H1 (cell line): Measurements from ENCODE around the gene CDC42EP5. TPM values are rescaled to one million over a fixed set of nuclear protein-coding genes. Genes with fewer than 3 reads are reported as not detected.
A peak's percentile ranks its signal among the peaks of the same experiment; 100 is the strongest.

Experiments used
- CTCF ChIA-PET: fragments of 300-600 bp; sonication (Branson Sonifier 250); formaldehyde crosslinking; loops from one replicate; lab custom pipeline; 2021; ENCODE audit not compliant: partially characterized antibody; lab: Charles Lee
- POLR2A ChIA-PET: fragments of 300-600 bp; sonication (Branson Sonifier 250); formaldehyde crosslinking; loops from one replicate; lab custom pipeline; 2021; ENCODE audit warnings: inconsistent platforms; ENCODE audit not compliant: partially characterized antibody; lab: Charles Lee
- DNase-seq, 2 experiments: peaks; one replicate each; pipeline versions ENCODE4 v3.0.0 to v3.0.0-alpha.2; 2010 to 2022; ENCODE audit warnings: low spot score in 2 of 2, low read depth in 1 of 2, mixed read lengths in 1 of 2
- FAIRE-seq: peaks from 2 replicates; lab custom pipeline; 2011; peaks lifted over from hg19 to GRCh38; lab: Jason Lieb, UNC
- H2AFZ ChIP-seq: 2 replicates; pipeline ENCODE4 v1.8.1; 2012; ENCODE audit warnings: low read length, inconsistent platforms
- H2AK5ac ChIP-seq: 2 replicates; pipeline ENCODE4 v1.6.1; 2013; ENCODE audit warnings: low read depth, low read length
- H2BK120ac ChIP-seq: replicated peaks from 2 replicates; pipeline ENCODE3; 2013; ENCODE audit warnings: low read depth, low read length, inconsistent platforms
- H2BK12ac ChIP-seq: 2 replicates; pipeline ENCODE4 v1.6.1; 2013; ENCODE audit warnings: low read depth, low read length
- H2BK15ac ChIP-seq: 2 replicates; pipeline ENCODE4 v1.6.1; 2013; ENCODE audit warnings: low read length
- H2BK20ac ChIP-seq: 2 replicates; pipeline ENCODE4 v1.6.1; 2013; ENCODE audit warnings: low read length
- H2BK5ac ChIP-seq: 2 replicates; pipeline ENCODE4 v1.6.1; 2013; ENCODE audit warnings: low read depth, low read length
- H3K14ac ChIP-seq: 2 replicates; pipeline ENCODE4 v1.6.1; 2013; ENCODE audit warnings: inconsistent platforms; ENCODE audit not compliant: insufficient read length
- H3K18ac ChIP-seq: 2 replicates; pipeline ENCODE4 v1.6.1; 2013; ENCODE audit warnings: low read length; ENCODE audit errors: extremely low read depth
- H3K23ac ChIP-seq: 2 replicates; pipeline ENCODE4 v1.6.1; 2013; ENCODE audit warnings: inconsistent platforms; ENCODE audit not compliant: insufficient read length
- H3K23me2 ChIP-seq: 2 replicates; pipeline ENCODE4 v1.6.1; 2013; ENCODE audit warnings: low read depth, low read length
- H3K27ac ChIP-seq: 2 replicates; pipeline ENCODE4 v1.6.1; 2011; ENCODE audit warnings: low read depth, low read length, inconsistent platforms
- H3K27me3 ChIP-seq, 4 experiments: replicated peaks in 1 of 4; 1 replicate in 1 of 4; 2 replicates in 3 of 4; pipeline versions ENCODE4 v1.6.1 to v1.8.1; 2011 to 2013; ENCODE audit warnings: low read length in 3 of 4, mild to moderate bottlenecking in 3 of 4, inconsistent platforms in 2 of 4, mixed read lengths in 2 of 4, moderate library complexity in 1 of 4; ENCODE audit not compliant: control insufficient read depth in 3 of 4, insufficient read depth in 3 of 4; ENCODE audit errors: extremely low read depth in 1 of 4
- H3K36me3 ChIP-seq, 4 experiments: 2 replicates each; pipeline versions ENCODE4 v1.6.1 to v1.8.1; 2011 to 2013; ENCODE audit warnings: mild to moderate bottlenecking in 4 of 4, low read length in 3 of 4, moderate library complexity in 2 of 4, control low read depth in 1 of 4, inconsistent platforms in 1 of 4; ENCODE audit not compliant: insufficient read depth in 4 of 4, control insufficient read depth in 2 of 4
- H3K4ac ChIP-seq: replicated peaks from 2 replicates; pipeline ENCODE3; 2013; ENCODE audit warnings: low read length, low read depth, mixed read lengths, inconsistent platforms; ENCODE audit not compliant: insufficient read length
- H3K4me1 ChIP-seq, 4 experiments: replicated peaks in 1 of 4; 1 replicate in 1 of 4; 2 replicates in 3 of 4; pipeline versions ENCODE4 v1.6.1 to v1.8.1; 2011 to 2013; ENCODE audit warnings: low read length in 3 of 4, inconsistent platforms in 2 of 4, mixed read lengths in 1 of 4; ENCODE audit not compliant: insufficient read depth in 4 of 4, control insufficient read depth in 3 of 4
- H3K4me2 ChIP-seq, 2 experiments: 2 replicates each; pipeline versions ENCODE4 v1.6.1 to v1.8.1; 2011 to 2013; ENCODE audit warnings: low read depth in 2 of 2, low read length in 2 of 2, control low read depth in 1 of 2, inconsistent platforms in 1 of 2, mild to moderate bottlenecking in 1 of 2; ENCODE audit not compliant: insufficient read depth in 1 of 2
- H3K4me3 ChIP-seq, 4 experiments: fragments of 200-600, 300-600 bp in 1 of 4; sonication (generic), shearing (Covaris generic), sonication (Bioruptor Twin) in 1 of 4; 2 replicates each; pipeline versions ENCODE4 v1.5.1 to v1.8.1; 2011 to 2016; ENCODE audit warnings: low read length in 4 of 4, low read depth in 3 of 4, control low read depth in 2 of 4, inconsistent platforms in 2 of 4, mild to moderate bottlenecking in 2 of 4, mixed read lengths in 1 of 4, moderate library complexity in 1 of 4; ENCODE audit not compliant: insufficient read depth in 2 of 4; ENCODE audit errors: extremely low read depth in 1 of 4
- H3K56ac ChIP-seq: replicated peaks from 2 replicates; pipeline ENCODE3; 2013; ENCODE audit warnings: low read depth, mild to moderate bottlenecking, mixed read lengths, low read length, inconsistent platforms; ENCODE audit not compliant: insufficient read length
- H3K79me1 ChIP-seq: 2 replicates; pipeline ENCODE4 v1.6.1; 2013; ENCODE audit warnings: low read depth, low read length, control low read depth
- H3K79me2 ChIP-seq, 2 experiments: 2 replicates each; pipeline versions ENCODE4 v1.6.1 to v1.8.1; 2012 to 2013; ENCODE audit warnings: low read length in 2 of 2, mild to moderate bottlenecking in 2 of 2, inconsistent platforms in 1 of 2; ENCODE audit not compliant: insufficient read depth in 2 of 2, control insufficient read depth in 1 of 2
- H3K9ac ChIP-seq, 4 experiments: replicated peaks in 1 of 4; 1 replicate in 1 of 4; 2 replicates in 3 of 4; pipeline versions ENCODE4 v1.6.1 to v1.8.1; 2011 to 2013; ENCODE audit warnings: low read depth in 3 of 4, low read length in 3 of 4, control low read depth in 2 of 4, mild to moderate bottlenecking in 2 of 4, moderate library complexity in 2 of 4, inconsistent platforms in 1 of 4; ENCODE audit errors: extremely low read depth in 1 of 4
- H3K9me3 ChIP-seq, 2 experiments: 2 replicates each; pipeline versions ENCODE4 v1.6.1 to v1.8.1; 2012 to 2013; ENCODE audit warnings: mild to moderate bottlenecking in 2 of 2, moderate library complexity in 2 of 2, control low read depth in 1 of 2, inconsistent platforms in 1 of 2, low read depth in 1 of 2, low read length in 1 of 2, mixed read lengths in 1 of 2; ENCODE audit not compliant: insufficient read depth in 2 of 2
- H4K20me1 ChIP-seq, 2 experiments: replicated peaks in 1 of 2; 2 replicates each; pipeline versions ENCODE3 to v1.8.1; 2011 to 2013; ENCODE audit warnings: inconsistent platforms in 2 of 2, low read length in 2 of 2, mild to moderate bottlenecking in 1 of 2; ENCODE audit not compliant: insufficient read depth in 2 of 2, control insufficient read depth in 1 of 2
- H4K5ac ChIP-seq: 2 replicates; pipeline ENCODE4 v1.6.1; 2013; ENCODE audit warnings: low read length, low read depth, mixed read lengths, inconsistent platforms; ENCODE audit not compliant: insufficient read length
- H4K8ac ChIP-seq: 2 replicates; pipeline ENCODE4 v1.8.0; 2013; ENCODE audit warnings: mild to moderate bottlenecking, moderate library complexity, low read length, inconsistent platforms; ENCODE audit not compliant: insufficient read depth; ENCODE audit errors: extremely low read depth
- H4K91ac ChIP-seq: replicated peaks from 2 replicates; pipeline ENCODE3; 2013; ENCODE audit warnings: low read length, mixed read lengths, inconsistent platforms; ENCODE audit not compliant: insufficient read length
- SIN3A ChIP-seq, 2 experiments: IDR thresholded peaks in 1 of 2; conservative IDR thresholded peaks in 1 of 2; 2 replicates each; pipeline ENCODE4 v1.6.1; 2011 to 2012; ENCODE audit warnings: low read length in 2 of 2, improper control_type of control experiment in 1 of 2, low read depth in 1 of 2, mild to moderate bottlenecking in 1 of 2
- WGBS, 2 experiments: shearing (Covaris generic) in 1 of 2; methylation state at CpG; one replicate each; pipeline versions ENCODE4 v1.1.6 to v1.1.7; 2013 to 2015; ENCODE audit warnings: low lambda C conversion rate in 2 of 2, mixed read lengths in 2 of 2, inconsistent platforms in 1 of 2, low coverage in 1 of 2, missing lambda C conversion rate in 1 of 2; ENCODE audit not compliant: insufficient replicate concordance in 2 of 2, insufficient coverage in 1 of 2, insufficient read length in 1 of 2; ENCODE audit errors: extremely low coverage in 1 of 2, missing lambda C conversion rate in 1 of 2; 5-methylcytosine and 5-hydroxymethylcytosine counted together
- polyA plus RNA-seq, 7 experiments: library from polyadenylated mRNA; depleted of rRNA in 3 of 7; stranded (reverse) in 5 of 7; unstranded in 2 of 7; fragments of >200 nt in 5 of 7; fragments of 200-250 nt in 2 of 7; gene quantifications; 1 replicate in 5 of 7; 2 replicates in 1 of 7; 4 replicates in 1 of 7; pipeline versions ENCODE4 v1.2.1 to v1.2.3, GENCODE V29; 2011 to 2013; ENCODE audit warnings: missing spikeins in 2 of 7, mixed read lengths in 2 of 7
- total RNA-seq: library from RNA; stranded (reverse); fragmentation: NEBNext Ultra II Directional; extraction: Animal tissue kit (Norgen Biotek cat#: 25700); gene quantifications from 2 replicates; pipeline ENCODE4 v1.2.1, GENCODE V29; 2021

Gene CDC42EP5
- total and polyA plus RNA-seq, 2 of the 8 experiments (the other 6 are each of a cell fraction or from before 2014, with no cell fraction given) = 1.8 to 2.1 TPM

DNA sequence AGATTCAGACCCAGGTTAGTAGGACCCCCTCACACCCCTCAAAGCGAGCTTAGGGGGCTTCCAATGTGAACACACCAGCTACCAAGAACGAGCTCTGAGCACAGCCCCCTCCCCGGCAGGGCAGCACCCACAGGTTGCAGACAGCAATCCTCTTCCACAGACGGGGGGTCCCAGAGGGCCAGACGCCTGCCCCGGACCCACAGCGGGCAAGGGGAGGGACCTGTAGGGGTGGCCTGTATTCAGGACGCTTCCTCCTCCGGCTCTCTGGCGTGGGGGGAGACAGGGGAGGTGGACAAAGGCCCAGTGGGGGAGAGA lies 53.1 kb downstream of the CDC42EP5 start:
- Histone ChIP-seq H2AFZ (no peak overlapping the region; the same call in 1 of the 2 replicates), H3K79me2 (peaks cover 7 to 8% of the 10 kb centered on the region in 2 experiments; a peak in 2 of 4 replicates), H3K27me3 (peaks cover 0 to 17% (median 10%) of the 10 kb centered on the region in 4 experiments; a peak in 5 of 7 replicates), H3K9me3 (no peaks in the 10 kb centered on the region), H2BK20ac (0 out of 2 replicates have a peak overlapping the region, but pooled peaks have one; percentile 72), H3K56ac (peak overlapping the region; percentile 7), H3K27ac (peak overlapping the region; percentile 83), H3K9ac (peak overlapping the region in 2 of 4 experiments; percentile 29 to 32; a peak in 3 of 7 replicates), H3K4ac (peak overlapping the region; percentile 29), H3K4me1 (peaks cover 15 to 50% (median 38%) of the 10 kb centered on the region in 4 experiments), H3K18ac (peak overlapping the region; percentile 97), H3K4me2 (peak overlapping the region; percentile 44 to 86), H4K20me1 (peaks cover 0 to 11% of the 10 kb centered on the region in 2 experiments), H3K23ac (no peak overlapping the region), H3K14ac (no peak overlapping the region), H2BK5ac (peak overlapping the region; percentile 97; the same call in 1 of the 2 replicates), H4K5ac (peak overlapping the region; percentile 38), H3K4me3 (peak overlapping the region in 3 of 4 experiments; percentile 15 to 59 (median 32); a peak in 4 of 8 replicates), H4K91ac (peak overlapping the region; percentile 35), H2BK12ac (peak overlapping the region; percentile 65; the same call in 1 of the 2 replicates), H4K8ac (peak overlapping the region; percentile 40; the same call in 1 of the 2 replicates), H3K79me1 (peaks cover 16% of the 10 kb centered on the region), H2AK5ac (peak overlapping the region; percentile 58; the same call in 1 of the 2 replicates), H2BK15ac (no peak overlapping the region), H2BK120ac (peak overlapping the region; percentile 74), H3K23me2 (peaks cover 16% of the 10 kb centered on the region), H3K36me3 (peaks cover 0 to 22% (median 3%) of the 10 kb centered on the region in 4 experiments; a peak in 6 of 8 replicates)
- peak in 1 of 2 experiments; percentile 83 for DNase-seq
- POLR2A ChIA-PET = interaction anchor here (0.6 to 5.6 kb wide), 17 partner anchors 14 to 987 kb away, joined by 3 to 133 read pairs (median 3); partner anchors contain the start of genes LENG8, LENG9 and MBOAT7
- CTCF ChIA-PET = interaction anchor here (0.7 to 4.9 kb wide), 8 partner anchors 10 to 153 kb away, joined by 3 to 58 read pairs (median 6); no protein-coding TSS in a partner anchor
- no peak for FAIRE-seq
- 5% methylated on average over 10 of the region's 10 CpGs; no CpG with 5 or more reads in 1 of the 2 experiments for WGBS, 2 experiments
- peak in 1 of 2 experiments; percentile 60; a peak in 1 of 4 replicates for TF ChIP-seq SIN3A (conservative IDR thresholded peaks at IDR 0.05 in 1 of 2, IDR thresholded peaks at IDR 0.05 in 1 of 2; ENCODE audit: low read depth in 1 of 2, low read length in 2 of 2)
